DND-41 (cell line): Measurements from ENCODE around the gene IARS2.
A peak's percentile ranks its signal among the peaks of the same experiment; 100 is the strongest.

Experiments
- ATAC-seq: fragments of 200-7000 bp; cut with Tn5 transposase; 3 replicates; pipeline ENCODE4 v1.9.1; 2021; ENCODE audit warnings: low read depth; ENCODE audit not compliant: insufficient read depth
- DNase-seq: peaks from one replicate; pipeline ENCODE4 v3.0.0-alpha.2; 2020
- H2AFZ ChIP-seq: 2 replicates; pipeline ENCODE4 v1.6.0; 2012; ENCODE audit warnings: low read depth, low read length
- H3K27ac ChIP-seq: 2 replicates; pipeline ENCODE4 v1.5.1; 2012; ENCODE audit warnings: low read length, inconsistent platforms
- H3K27me3 ChIP-seq: fragments of 200-600 bp; sonication (generic); 2 replicates; pipeline ENCODE4 v1.6.0; 2012; ENCODE audit warnings: low read length, mild to moderate bottlenecking, inconsistent platforms; ENCODE audit not compliant: insufficient read depth, poor library complexity
- H3K36me3 ChIP-seq: 2 replicates; pipeline ENCODE4 v1.5.1; 2012; ENCODE audit warnings: low read length, inconsistent platforms; ENCODE audit not compliant: insufficient read depth
- H3K4me1 ChIP-seq: 2 replicates; pipeline ENCODE4 v1.5.1; 2012; ENCODE audit warnings: mild to moderate bottlenecking, low read length; ENCODE audit not compliant: insufficient read depth
- H3K4me2 ChIP-seq: 2 replicates; pipeline ENCODE4 v1.6.0; 2012; ENCODE audit warnings: mild to moderate bottlenecking, moderate library complexity, low read length, inconsistent platforms; ENCODE audit not compliant: insufficient read depth
- H3K4me3 ChIP-seq, 2 experiments: fragments of 200-600 bp in 1 of 2; shearing (Covaris generic) in 1 of 2; 2 replicates each; pipeline ENCODE4 v1.5.1; 2012 to 2016; ENCODE audit warnings: inconsistent platforms in 2 of 2, low read length in 2 of 2, mild to moderate bottlenecking in 2 of 2, low read depth in 1 of 2, moderate library complexity in 1 of 2
- H3K79me2 ChIP-seq: 2 replicates; pipeline ENCODE4 v1.6.0; 2012; ENCODE audit warnings: low read length, inconsistent platforms; ENCODE audit not compliant: insufficient read depth
- H3K9ac ChIP-seq: 2 replicates; pipeline ENCODE4 v1.6.0; 2012; ENCODE audit warnings: low read depth, mild to moderate bottlenecking, inconsistent platforms, low read length, moderate library complexity
- H3K9me3 ChIP-seq: 2 replicates; pipeline ENCODE4 v1.5.1; 2012; ENCODE audit warnings: low read length, moderate library complexity, mild to moderate bottlenecking, inconsistent platforms; ENCODE audit not compliant: insufficient read depth, severe bottlenecking
- H4K20me1 ChIP-seq: 2 replicates; pipeline ENCODE4 v1.6.0; 2012; ENCODE audit warnings: low read length; ENCODE audit not compliant: insufficient read depth
- CTCF ChIP-seq: IDR thresholded peaks from 2 replicates; pipeline ENCODE4 v1.5.1; 2012; ENCODE audit warnings: borderline replicate concordance, low read length, moderate library complexity, mild to moderate bottlenecking; ENCODE audit not compliant: poor library complexity, severe bottlenecking; ENCODE audit errors: extremely low read depth
- EZH2 ChIP-seq: IDR thresholded peaks from 3 replicates; pipeline ENCODE4 v1.6.1; 2012; ENCODE audit warnings: borderline replicate concordance, low read depth, mild to moderate bottlenecking, moderate library complexity, low read length, inconsistent platforms; ENCODE audit not compliant: severe bottlenecking

Gene IARS2

GRCh38 chr1:220135755-220136154 is 41.8 kb downstream of the IARS2 start:
- no peak overlapping the region for H2AFZ ChIP-seq
- ATAC-seq (no peak), DNase-seq (no peak)
- H4K20me1 ChIP-seq, result no peaks in the 10 kb centered on the region
- H3K79me2 ChIP-seq, result 0 out of 2 replicates have a peak, but pooled peaks cover 4% of the 10 kb centered on the region
- H3K27me3 ChIP-seq, result no peaks in the 10 kb centered on the region
- H3K4me1 ChIP-seq, result no peaks in the 10 kb centered on the region
- no peak overlapping the region for H3K4me2 ChIP-seq
- H3K9ac ChIP-seq, result no peak overlapping the region
- no peak overlapping the region for H3K27ac ChIP-seq
- H3K4me3 ChIP-seq, result no peak overlapping the region
- TF ChIP-seq CTCF (no peak), EZH2 (no peak)
- H3K9me3 ChIP-seq, result no peaks in the 10 kb centered on the region
- H3K36me3 ChIP-seq, result peaks cover 80% of the 10 kb centered on the region

GRCh38 chr1:220137019-220137786 is 43.3 kb downstream of the IARS2 start:
- Histone ChIP-seq H3K4me2 (no peak overlapping the region), H3K27me3 (no peaks in the 10 kb centered on the region), H3K27ac (no peak overlapping the region), H3K4me3 (no peak overlapping the region), H4K20me1 (no peaks in the 10 kb centered on the region), H3K36me3 (peaks cover 90% of the 10 kb centered on the region), H2AFZ (no peak overlapping the region), H3K79me2 (0 out of 2 replicates have a peak, but pooled peaks cover 2% of the 10 kb centered on the region), H3K4me1 (no peaks in the 10 kb centered on the region), H3K9me3 (no peaks in the 10 kb centered on the region), H3K9ac (no peak overlapping the region)
- no peak for DNase-seq
- TF ChIP-seq CTCF, result no peak
- no peak for TF ChIP-seq EZH2
- ATAC-seq, result peak; percentile 50; the same call in 2 of the 3 replicates

GRCh38 chr1:220139966-220140365 is 46.0 kb downstream of the IARS2 start:
- Histone ChIP-seq H4K20me1 (no peaks in the 10 kb centered on the region), H3K27me3 (no peaks in the 10 kb centered on the region), H3K27ac (no peak overlapping the region), H3K79me2 (no peaks in the 10 kb centered on the region), H3K9me3 (no peaks in the 10 kb centered on the region), H3K36me3 (peaks cover 88% of the 10 kb centered on the region), H3K4me2 (no peak overlapping the region), H3K9ac (no peak overlapping the region), H2AFZ (no peak overlapping the region), H3K4me1 (no peaks in the 10 kb centered on the region), H3K4me3 (no peak overlapping the region)
- TF ChIP-seq EZH2 (no peak), CTCF (no peak)
- DNase-seq (no peak), ATAC-seq (no peak)
